ENCODE data around the gene KIF21A. TPM values are rescaled to one million over a fixed set of nuclear protein-coding genes. Genes with fewer than 3 reads are reported as not detected.

KIF21A gene
- total and polyA plus RNA-seq, 4 donors = 5.2 to 36.5 (median 13.3) TPM

- Histone ChIP-seq H3K9ac (ENCODE audit: insufficient read depth in 1 of 2, low read length in 2 of 2) (no peak overlapping the region), H3K4me3 (no peak overlapping the region), H3K9me3 (ENCODE audit: control insufficient read depth in 4 of 4, insufficient read depth in 3 of 4, low read length in 3 of 4) (no peaks in the 10 kb centered on the region), H3K27ac (ENCODE audit: low read depth in 1 of 2, low read length in 1 of 2) (no peak overlapping the region), H3K36me3 (ENCODE audit: control insufficient read depth in 4 of 4, insufficient read depth in 4 of 4, low read length in 4 of 4) (peaks cover 0 to 5% (median 0%) of the 10 kb centered on the region in 4 donors), H3K27me3 (ENCODE audit: control insufficient read depth in 3 of 3, insufficient read depth in 3 of 3, low read length in 2 of 3) (no peaks in the 10 kb centered on the region), H3K4me1 (ENCODE audit: control insufficient read depth in 5 of 5, insufficient read depth in 5 of 5, low read length in 5 of 5) (no peaks in the 10 kb centered on the region)
- TF ChIP-seq CTCF (IDR thresholded peaks at IDR 0.05; ENCODE audit: control extremely low read depth, extremely low read depth) = no peak
- no peak for DNase-seq
- WGBS, 2 donors = 88 to 93% methylated on average over 3 of the region's 3 CpGs
- no peak for ATAC-seq (ENCODE audit: insufficient read depth, low FRiP score)
Measured at GRCh38 chr12:39355841-39356240, 87.1 kb downstream of the KIF21A start.

- Histone ChIP-seq H3K27me3 (ENCODE audit: control insufficient read depth in 3 of 3, insufficient read depth in 3 of 3, low read length in 2 of 3) (no peaks in the 10 kb centered on the region), H3K9ac (ENCODE audit: insufficient read depth in 1 of 2, low read length in 2 of 2) (no peak overlapping the region), H3K27ac (ENCODE audit: low read depth in 1 of 2, low read length in 1 of 2) (no peak overlapping the region), H3K36me3 (ENCODE audit: control insufficient read depth in 4 of 4, insufficient read depth in 4 of 4, low read length in 4 of 4) (peaks cover 0 to 5% (median 0%) of the 10 kb centered on the region in 4 donors), H3K4me3 (no peak overlapping the region), H3K9me3 (ENCODE audit: control insufficient read depth in 4 of 4, insufficient read depth in 3 of 4, low read length in 3 of 4) (no peaks in the 10 kb centered on the region), H3K4me1 (ENCODE audit: control insufficient read depth in 5 of 5, insufficient read depth in 5 of 5, low read length in 5 of 5) (no peaks in the 10 kb centered on the region)
- DNase-seq (no peak), ATAC-seq (ENCODE audit: insufficient read depth, low FRiP score) (no peak)
- TF ChIP-seq CTCF (IDR thresholded peaks at IDR 0.05; ENCODE audit: control extremely low read depth, extremely low read depth) = no peak
Measured at GRCh38 chr12:39354955-39355354, 88.0 kb downstream of the KIF21A start.

- no peak overlapping the region for H3K9ac ChIP-seq (ENCODE audit: insufficient read depth in 1 of 2, low read length in 2 of 2)
- DNase-seq (no peak), ATAC-seq (ENCODE audit: insufficient read depth, low FRiP score) (no peak)
- peaks cover 0 to 3% (median 0%) of the 10 kb centered on the region in 4 donors for H3K36me3 ChIP-seq (ENCODE audit: control insufficient read depth in 4 of 4, insufficient read depth in 4 of 4, low read length in 4 of 4)
- no peaks in the 10 kb centered on the region for H3K9me3 ChIP-seq (ENCODE audit: control insufficient read depth in 4 of 4, insufficient read depth in 3 of 4, low read length in 3 of 4)
- no peak overlapping the region for H3K27ac ChIP-seq (ENCODE audit: low read depth in 1 of 2, low read length in 1 of 2)
- no peaks in the 10 kb centered on the region for H3K4me1 ChIP-seq (ENCODE audit: control insufficient read depth in 5 of 5, insufficient read depth in 5 of 5, low read length in 5 of 5)
- 84 to 91% methylated on average over 3 of the region's 3 CpGs for WGBS, 2 donors
- H3K27me3 ChIP-seq (ENCODE audit: control insufficient read depth in 3 of 3, insufficient read depth in 3 of 3, low read length in 2 of 3) = no peaks in the 10 kb centered on the region
- no peak for TF ChIP-seq CTCF (IDR thresholded peaks at IDR 0.05; ENCODE audit: control extremely low read depth, extremely low read depth)
- H3K4me3 ChIP-seq = no peak overlapping the region
Measured at GRCh38 chr12:39352471-39353017, 90.4 kb downstream of the KIF21A start.

- no peaks in the 10 kb centered on the region for H3K9me3 ChIP-seq (ENCODE audit: control insufficient read depth in 4 of 4, insufficient read depth in 3 of 4, low read length in 3 of 4)
- no peaks in the 10 kb centered on the region for H3K4me1 ChIP-seq (ENCODE audit: control insufficient read depth in 5 of 5, insufficient read depth in 5 of 5, low read length in 5 of 5)
- no peak for ATAC-seq (ENCODE audit: insufficient read depth, low FRiP score)
- H3K27ac ChIP-seq (ENCODE audit: low read depth in 1 of 2, low read length in 1 of 2) = no peak overlapping the region
- no peak overlapping the region for H3K4me3 ChIP-seq
- no peak for TF ChIP-seq CTCF (IDR thresholded peaks at IDR 0.05; ENCODE audit: control extremely low read depth, extremely low read depth)
- DNase-seq = no peak
- no peak overlapping the region for H3K9ac ChIP-seq (ENCODE audit: insufficient read depth in 1 of 2, low read length in 2 of 2)
- peaks cover 0 to 3% (median 0%) of the 10 kb centered on the region in 4 donors for H3K36me3 ChIP-seq (ENCODE audit: control insufficient read depth in 4 of 4, insufficient read depth in 4 of 4, low read length in 4 of 4)
- H3K27me3 ChIP-seq (ENCODE audit: control insufficient read depth in 3 of 3, insufficient read depth in 3 of 3, low read length in 2 of 3) = no peaks in the 10 kb centered on the region
Measured at GRCh38 chr12:39351153-39351552, 91.8 kb downstream of the KIF21A start.

All from lung (tissue), 12 donors.